GM18526 (cell line): Measurements from ENCODE around the gene SLC35A3.

ENCODE experiments used
- POLR2A ChIP-seq: IDR thresholded peaks from 3 replicates; pipeline ENCODE4 v1.6.1; 2011; ENCODE audit not compliant: insufficient read length; ENCODE audit errors: extremely low read depth

The SLC35A3 gene

DNA sequence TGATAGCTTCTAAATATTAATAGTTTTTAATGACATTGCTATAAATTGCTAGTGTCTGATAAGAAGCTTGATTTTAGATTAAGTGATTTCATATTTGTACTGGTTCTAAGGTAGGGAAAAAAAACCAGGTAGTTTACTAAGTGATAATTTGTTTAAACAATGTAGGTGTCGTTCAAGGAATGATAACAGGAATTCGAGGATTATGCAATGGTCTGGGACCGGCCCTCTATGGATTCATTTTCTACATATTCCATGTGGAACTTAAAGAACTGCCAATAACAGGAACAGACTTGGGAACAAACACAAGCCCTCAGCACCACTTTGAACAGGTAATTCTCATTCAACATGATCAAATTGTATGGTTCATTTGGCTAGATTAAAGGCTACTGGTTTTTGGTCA, 110.5 kb downstream of the SLC35A3 start:
- TF ChIP-seq POLR2A = no peak
